Measurements from ENCODE around the gene PSMC6.
"Not testable (repeated sequence)": the region's sequence is repeated elsewhere in the genome, so short reads cannot be mapped to it uniquely, and the experiment has no call there.

Gene PSMC6

GRCh38 chr14:52762923-52763322 lies 55.9 kb downstream of the PSMC6 start:
- H3K9ac ChIP-seq (ENCODE audit: low read depth, low read length, poor library complexity); H2BK5ac ChIP-seq (ENCODE audit: low read length); H3K9me3 ChIP-seq (replicated peaks in 1 of 2; ENCODE audit: control insufficient read depth in 2 of 2, insufficient read depth in 1 of 2, low read depth in 1 of 2, low read length in 2 of 2); H2AK5ac ChIP-seq (ENCODE audit: low read depth, low read length); H3K27ac ChIP-seq (replicated peaks; ENCODE audit: low read length); H2BK12ac ChIP-seq (ENCODE audit: low read length); H3K4me3 ChIP-seq (ENCODE audit: low read length in 2 of 2); H4K91ac ChIP-seq (ENCODE audit: low read depth, low read length, poor library complexity); H2BK120ac ChIP-seq (ENCODE audit: low read depth, low read length); DNase-seq (ENCODE audit: low spot score); H3K14ac ChIP-seq (ENCODE audit: low read length); H3K18ac ChIP-seq (ENCODE audit: low read length); H3K23ac ChIP-seq (ENCODE audit: low read depth, low read length, poor library complexity); H2AFZ ChIP-seq (ENCODE audit: low read length); H3K4me2 ChIP-seq (ENCODE audit: insufficient read depth, low read length, poor library complexity, severe bottlenecking); H3K27me3 ChIP-seq (ENCODE audit: control insufficient read depth in 3 of 3, insufficient read depth in 3 of 3, low read depth in 1 of 3, low read length in 3 of 3); H3K79me1 ChIP-seq (ENCODE audit: low read depth, low read length); H4K8ac ChIP-seq (ENCODE audit: low read depth, low read length); H3K4me1 ChIP-seq (ENCODE audit: control insufficient read depth in 2 of 2, insufficient read depth in 1 of 2, low read depth in 1 of 2, low read length in 2 of 2); H3K4ac ChIP-seq (ENCODE audit: low read length); H2BK15ac ChIP-seq (ENCODE audit: low read length): not testable (repeated sequence)
- WGBS, 2 donors (ENCODE audit: extremely low coverage in 2 of 2, insufficient read length in 2 of 2, insufficient replicate concordance in 1 of 2), result no CpG with 5 or more reads among the region's 4 CpGs
- H3K36me3 ChIP-seq (replicated peaks in 1 of 2; ENCODE audit: control insufficient read depth in 2 of 2, insufficient read depth in 2 of 2, low read length in 2 of 2), result peaks cover 6 to 80% of the 10 kb centered on the region in 2 donors

- Histone ChIP-seq H4K91ac (ENCODE audit: low read depth, low read length, poor library complexity) (no peak overlapping the region), H3K18ac (ENCODE audit: low read length) (no peak overlapping the region), H2BK12ac (ENCODE audit: low read length) (no peak overlapping the region), H2BK120ac (ENCODE audit: low read depth, low read length) (no peak overlapping the region), H2AK5ac (ENCODE audit: low read depth, low read length) (no peak overlapping the region), H2AFZ (ENCODE audit: low read length) (no peak overlapping the region), H3K4me3 (ENCODE audit: low read length in 2 of 2) (no peak overlapping the region), H2BK15ac (ENCODE audit: low read length) (no peak overlapping the region), H3K79me1 (ENCODE audit: low read depth, low read length) (peaks cover 2% of the 10 kb centered on the region), H3K4me1 (ENCODE audit: control insufficient read depth in 2 of 2, insufficient read depth in 1 of 2, low read depth in 1 of 2, low read length in 2 of 2) (no peaks in the 10 kb centered on the region), H3K9ac (ENCODE audit: low read depth, low read length, poor library complexity) (no peak overlapping the region), H3K27ac (replicated peaks; ENCODE audit: low read length) (no peak overlapping the region), H3K4me2 (ENCODE audit: insufficient read depth, low read length, poor library complexity, severe bottlenecking) (no peak overlapping the region), H3K36me3 (replicated peaks in 1 of 2; ENCODE audit: control insufficient read depth in 2 of 2, insufficient read depth in 2 of 2, low read length in 2 of 2) (peaks cover 4 to 91% of the 10 kb centered on the region in 2 donors), H3K14ac (ENCODE audit: low read length) (no peak overlapping the region), H2BK5ac (ENCODE audit: low read length) (no peak overlapping the region), H3K4ac (ENCODE audit: low read length) (no peak overlapping the region), H3K27me3 (ENCODE audit: control insufficient read depth in 3 of 3, insufficient read depth in 3 of 3, low read depth in 1 of 3, low read length in 3 of 3) (no peaks in the 10 kb centered on the region), H4K8ac (ENCODE audit: low read depth, low read length) (no peak overlapping the region), H3K23ac (ENCODE audit: low read depth, low read length, poor library complexity) (no peak overlapping the region), H3K9me3 (replicated peaks in 1 of 2; ENCODE audit: control insufficient read depth in 2 of 2, insufficient read depth in 1 of 2, low read depth in 1 of 2, low read length in 2 of 2) (peaks cover 0 to 1% of the 10 kb centered on the region in 2 donors)
- no peak for DNase-seq (ENCODE audit: low spot score)
- WGBS, 2 donors (ENCODE audit: extremely low coverage in 2 of 2, insufficient read length in 2 of 2, insufficient replicate concordance in 1 of 2), result no CpG with 5 or more reads among the region's 3 CpGs
Observed at GRCh38 chr14:52767058-52767833, 60.2 kb downstream of the PSMC6 start.

GRCh38 chr14:52769887-52770286 lies 62.9 kb downstream of the PSMC6 start:
- Histone ChIP-seq H3K18ac (ENCODE audit: low read length) (no peak overlapping the region), H3K36me3 (replicated peaks in 1 of 2; ENCODE audit: control insufficient read depth in 2 of 2, insufficient read depth in 2 of 2, low read length in 2 of 2) (peaks cover 4 to 93% of the 10 kb centered on the region in 2 donors)

DNA sequence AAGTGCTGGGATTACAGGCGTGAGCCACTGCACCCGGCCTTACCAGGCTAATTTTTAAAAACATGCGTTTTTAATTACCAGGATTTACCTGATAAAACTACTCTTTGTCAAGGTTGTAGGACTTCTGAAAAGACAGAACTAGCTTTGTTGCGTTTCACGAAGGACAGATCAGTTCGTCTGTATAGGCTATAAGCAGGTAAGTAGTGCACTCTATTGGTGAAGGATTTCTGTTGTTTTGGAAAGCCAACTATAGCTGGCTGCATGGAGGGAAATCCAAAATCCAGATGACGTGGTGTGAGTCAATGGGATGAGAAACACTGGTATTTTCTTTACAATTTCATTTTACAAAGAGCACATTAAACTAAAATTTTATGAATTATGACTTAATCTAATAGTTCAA lies 69.8 kb downstream of the PSMC6 start:
- Histone ChIP-seq H2BK120ac (ENCODE audit: low read depth, low read length) (no peak overlapping the region), H3K79me1 (ENCODE audit: low read depth, low read length) (no peaks in the 10 kb centered on the region), H2BK12ac (ENCODE audit: low read length) (no peak overlapping the region), H3K23ac (ENCODE audit: low read depth, low read length, poor library complexity) (no peak overlapping the region), H3K18ac (ENCODE audit: low read length) (no peak overlapping the region), H2AK5ac (ENCODE audit: low read depth, low read length) (no peak overlapping the region), H4K91ac (ENCODE audit: low read depth, low read length, poor library complexity) (no peak overlapping the region), H3K4ac (ENCODE audit: low read length) (no peak overlapping the region), H2BK5ac (ENCODE audit: low read length) (no peak overlapping the region), H3K27ac (replicated peaks; ENCODE audit: low read length) (no peak overlapping the region), H3K4me3 (ENCODE audit: low read length in 2 of 2) (no peak overlapping the region), H3K27me3 (ENCODE audit: control insufficient read depth in 3 of 3, insufficient read depth in 3 of 3, low read depth in 1 of 3, low read length in 3 of 3) (no peaks in the 10 kb centered on the region), H3K4me1 (ENCODE audit: control insufficient read depth in 2 of 2, insufficient read depth in 1 of 2, low read depth in 1 of 2, low read length in 2 of 2) (no peaks in the 10 kb centered on the region), H3K36me3 (replicated peaks in 1 of 2; ENCODE audit: control insufficient read depth in 2 of 2, insufficient read depth in 2 of 2, low read length in 2 of 2) (peaks cover 8 to 95% of the 10 kb centered on the region in 2 donors), H2AFZ (ENCODE audit: low read length) (no peak overlapping the region), H3K9ac (ENCODE audit: low read depth, low read length, poor library complexity) (no peak overlapping the region), H3K4me2 (ENCODE audit: insufficient read depth, low read length, poor library complexity, severe bottlenecking) (no peak overlapping the region), H3K9me3 (replicated peaks in 1 of 2; ENCODE audit: control insufficient read depth in 2 of 2, insufficient read depth in 1 of 2, low read depth in 1 of 2, low read length in 2 of 2) (no peaks in the 10 kb centered on the region), H3K14ac (ENCODE audit: low read length) (no peak overlapping the region), H4K8ac (ENCODE audit: low read depth, low read length) (no peak overlapping the region), H2BK15ac (ENCODE audit: low read length) (no peak overlapping the region)
- DNase-seq (ENCODE audit: low spot score), result no peak
- no CpG with 5 or more reads among the region's 7 CpGs for WGBS, 2 donors (ENCODE audit: extremely low coverage in 2 of 2, insufficient read length in 2 of 2, insufficient replicate concordance in 1 of 2)

More at GRCh38 chr14:52769887-52770286, 62.9 kb downstream of the PSMC6 start:
- Histone ChIP-seq H2BK5ac (ENCODE audit: low read length) (no peak overlapping the region), H3K14ac (ENCODE audit: low read length) (no peak overlapping the region), H3K9ac (ENCODE audit: low read depth, low read length, poor library complexity) (no peak overlapping the region), H2BK120ac (ENCODE audit: low read depth, low read length) (no peak overlapping the region), H3K79me1 (ENCODE audit: low read depth, low read length) (no peaks in the 10 kb centered on the region), H3K27me3 (ENCODE audit: control insufficient read depth in 3 of 3, insufficient read depth in 3 of 3, low read depth in 1 of 3, low read length in 3 of 3) (no peaks in the 10 kb centered on the region), H4K91ac (ENCODE audit: low read depth, low read length, poor library complexity) (no peak overlapping the region), H3K9me3 (replicated peaks in 1 of 2; ENCODE audit: control insufficient read depth in 2 of 2, insufficient read depth in 1 of 2, low read depth in 1 of 2, low read length in 2 of 2) (peaks cover 0 to 1% of the 10 kb centered on the region in 2 donors), H2BK15ac (ENCODE audit: low read length) (no peak overlapping the region), H3K4me3 (ENCODE audit: low read length in 2 of 2) (no peak overlapping the region), H3K4me2 (ENCODE audit: insufficient read depth, low read length, poor library complexity, severe bottlenecking) (no peak overlapping the region), H3K27ac (replicated peaks; ENCODE audit: low read length) (no peak overlapping the region), H2AFZ (ENCODE audit: low read length) (no peak overlapping the region), H4K8ac (ENCODE audit: low read depth, low read length) (no peak overlapping the region), H3K4ac (ENCODE audit: low read length) (no peak overlapping the region), H3K23ac (ENCODE audit: low read depth, low read length, poor library complexity) (no peak overlapping the region), H3K4me1 (ENCODE audit: control insufficient read depth in 2 of 2, insufficient read depth in 1 of 2, low read depth in 1 of 2, low read length in 2 of 2) (no peaks in the 10 kb centered on the region), H2BK12ac (ENCODE audit: low read length) (no peak overlapping the region), H2AK5ac (ENCODE audit: low read depth, low read length) (no peak overlapping the region)
- DNase-seq (ENCODE audit: low spot score), result no peak

All from neuronal stem cell (in vitro differentiated cells).